DMS79 (cell line): ENCODE results near the gene ZNF35.
"Not testable (repeated sequence)": the region's sequence is repeated elsewhere in the genome, so short reads cannot be mapped to it uniquely, and the experiment has no call there.

Source experiments
- DNase-seq: peaks from one replicate; lab custom pipeline; 2025; lab: John Stamatoyannopoulos, UW

ZNF35 gene

DNA sequence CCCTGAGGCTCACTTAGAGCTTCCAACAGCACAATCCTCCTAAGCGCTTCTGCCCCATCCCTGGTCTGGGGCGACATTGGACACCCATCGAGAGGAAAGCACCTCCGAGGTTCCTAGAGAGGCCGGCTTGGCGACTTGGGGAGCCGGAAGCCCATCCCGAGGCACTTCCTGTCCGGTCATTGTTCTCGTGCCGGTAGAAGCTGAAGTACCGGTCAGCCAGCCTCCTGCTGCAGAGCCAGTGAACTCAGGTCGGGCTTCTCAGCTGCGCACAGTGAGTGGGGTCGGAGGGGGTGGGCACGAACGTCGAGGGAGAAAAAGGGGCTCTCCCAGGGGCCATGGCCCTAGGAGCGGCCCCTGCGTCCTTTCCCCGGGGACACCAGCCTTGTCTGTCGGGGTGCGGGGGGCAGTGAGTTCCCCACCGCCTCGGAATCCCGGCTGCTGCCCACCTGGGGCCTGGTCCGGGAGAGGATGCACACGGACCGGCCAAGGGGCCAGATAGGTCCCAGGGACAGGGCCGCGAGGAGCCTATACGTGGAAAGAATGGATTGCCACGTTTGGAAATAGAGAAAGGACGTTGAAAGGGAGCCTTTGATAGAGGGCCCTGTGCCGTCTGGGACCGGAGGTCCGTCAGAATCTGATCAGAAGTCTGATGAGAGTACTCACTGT lies at the start of gene ZNF35:
Gene ZNF35, plus strand, starts transcription at position 169 of the 666 bp plus-strand sequence. CDS start 2,336 bp downstream, outside the sequence.
- DNase-seq: peak; percentile 35

DNA sequence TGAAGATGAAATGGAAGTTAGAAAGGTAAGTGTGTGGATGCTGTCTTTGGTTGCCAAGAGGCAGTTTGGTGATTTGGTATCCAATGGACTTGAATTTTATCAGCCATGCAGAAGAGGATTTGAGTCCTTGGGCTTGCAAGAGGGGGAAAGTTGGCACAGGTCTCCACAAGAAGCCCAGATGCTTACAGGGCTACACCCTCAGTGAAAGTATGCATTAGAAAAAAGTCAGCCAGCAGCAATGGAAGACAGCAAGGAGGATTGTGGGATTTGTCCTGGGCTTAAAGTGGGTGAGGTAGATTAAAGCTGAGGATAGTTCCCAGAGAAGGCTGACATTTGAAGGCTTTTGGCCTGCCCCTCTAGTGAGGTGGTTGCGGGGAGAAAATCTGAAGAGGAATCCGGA lies 46.8 kb upstream of the ZNF35 start:
- DNase-seq: no peak

DNA sequence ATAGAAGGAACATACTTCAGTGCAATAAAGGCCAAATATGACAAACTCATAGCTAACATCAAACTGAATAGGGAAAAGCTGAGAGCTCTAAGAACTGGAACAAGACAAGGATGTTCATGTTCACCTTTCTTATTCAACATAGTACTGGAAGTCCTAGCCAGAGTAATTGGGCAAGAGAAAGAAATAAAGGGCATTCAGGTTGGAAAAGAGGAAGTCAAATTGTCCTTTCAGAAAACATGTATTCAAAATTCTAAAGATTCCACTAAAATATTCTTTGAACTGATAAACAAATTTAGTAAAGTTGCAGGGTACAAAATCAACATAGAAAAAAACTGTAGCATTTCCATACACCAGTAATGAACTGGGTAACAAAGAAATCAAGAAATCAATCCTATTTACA lies 35.9 kb upstream of the ZNF35 start:
- no peak for DNase-seq

DNA sequence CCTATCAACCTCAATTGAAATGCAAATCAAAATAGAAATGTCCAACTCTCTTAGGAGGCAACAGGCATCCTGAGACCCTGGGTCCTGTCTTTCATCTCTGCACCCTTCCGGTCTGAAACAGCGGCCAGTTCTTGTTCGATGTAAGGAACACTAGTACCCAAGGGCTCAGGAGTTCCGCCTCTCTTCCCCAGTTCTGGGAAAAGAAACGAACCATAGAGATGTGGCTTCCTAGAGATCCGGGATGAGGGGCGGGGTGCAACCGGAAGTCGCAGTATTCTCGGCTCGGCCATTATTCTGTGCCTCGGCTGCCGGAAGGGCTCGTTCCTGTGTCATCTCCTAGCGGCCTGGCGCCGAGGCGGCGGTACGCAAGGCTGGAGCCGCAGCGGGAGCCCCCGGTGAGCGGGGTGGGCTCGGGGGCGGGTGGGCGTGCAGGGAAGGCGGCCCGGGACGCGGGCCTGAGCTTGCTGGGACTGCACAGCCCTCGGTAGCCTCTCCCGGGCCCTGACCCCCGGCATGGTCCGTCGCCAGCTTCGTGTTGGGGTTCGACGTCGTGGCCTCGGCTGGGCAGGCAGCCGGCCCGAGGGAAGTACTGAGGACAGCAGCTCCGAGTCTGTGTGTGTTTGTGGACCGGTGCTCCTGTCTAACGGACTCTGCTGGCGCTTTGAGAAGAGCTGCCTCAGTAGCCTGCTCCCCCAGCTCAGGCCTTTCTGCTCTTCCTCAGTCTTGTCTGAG lies 23.6 kb upstream of the ZNF35 start, which contains the start of gene ZNF197:
Gene ZNF197, plus strand, starts transcription at position 288 of the 732 bp plus-strand sequence. CDS start 4,119 bp downstream, outside the sequence.
- DNase-seq: peak; percentile 72

DNA sequence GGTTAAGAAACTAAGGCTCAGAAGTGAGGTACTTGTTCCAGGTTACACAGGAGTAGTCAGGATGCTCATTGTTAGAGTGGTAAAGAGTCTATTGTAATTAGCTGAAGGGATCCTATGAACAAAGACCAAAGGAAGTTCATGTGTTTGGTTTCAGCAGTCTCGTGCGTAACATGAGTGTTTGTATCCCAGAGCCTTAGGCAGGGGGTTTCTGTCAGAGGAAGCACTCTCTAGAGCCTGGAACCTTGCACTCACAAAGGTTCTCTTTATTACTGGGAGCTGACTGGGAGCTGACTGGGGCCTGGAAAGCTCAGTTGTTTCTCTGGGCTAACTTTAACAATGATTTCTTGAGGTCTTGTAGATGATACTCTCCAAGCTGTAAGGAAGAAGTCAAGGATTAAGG lies 19.8 kb upstream of the ZNF35 start:
- no peak for DNase-seq

DNA sequence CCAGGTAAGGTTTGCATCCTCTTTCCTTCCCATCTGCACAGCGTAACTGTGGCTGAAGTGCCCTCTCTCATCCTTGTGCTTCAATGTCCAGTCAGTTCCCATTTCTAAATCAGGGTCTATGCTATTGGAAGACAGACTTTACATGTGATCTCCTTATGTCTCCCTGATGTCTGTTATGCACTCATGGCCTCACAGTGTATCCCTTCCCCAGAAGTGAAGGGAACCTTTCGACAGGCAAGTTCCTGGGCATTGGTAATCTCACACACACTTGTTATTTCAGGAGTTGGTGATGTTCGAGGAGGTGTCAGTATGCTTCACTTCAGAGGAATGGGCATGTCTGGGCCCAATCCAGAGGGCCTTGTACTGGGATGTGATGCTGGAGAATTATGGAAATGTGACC lies 16.3 kb upstream of the ZNF35 start:
- DNase-seq: no peak

GRCh38 chr3:44642337-44642736 lies 6.2 kb upstream of the ZNF35 start:
- no peak for DNase-seq

GRCh38 chr3:44643024-44643423 lies 5.5 kb upstream of the ZNF35 start:
- DNase-seq: no peak

GRCh38 chr3:44647771-44648170 lies 761 bp upstream of the ZNF35 start:
- no peak for DNase-seq

DNA sequence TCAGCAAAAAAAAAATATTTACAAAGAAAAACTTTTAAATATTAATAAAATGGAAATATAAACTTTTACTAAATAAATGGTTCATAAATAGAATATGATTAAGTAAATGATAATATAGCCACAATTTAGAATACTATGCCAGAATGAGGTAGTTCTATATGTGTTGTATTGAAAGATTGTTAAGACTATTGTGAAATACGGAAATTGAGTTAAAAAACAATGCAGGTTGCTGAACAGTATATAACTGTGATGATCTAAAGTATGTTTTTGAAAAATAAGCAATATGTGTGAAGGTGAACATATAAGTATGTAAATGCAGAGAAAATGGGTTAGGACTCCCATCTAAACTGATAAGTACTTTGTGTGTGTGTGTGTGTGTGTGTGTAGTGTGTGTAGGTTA lies 1.2 kb downstream of the ZNF35 start:
- no peak for DNase-seq

DNA sequence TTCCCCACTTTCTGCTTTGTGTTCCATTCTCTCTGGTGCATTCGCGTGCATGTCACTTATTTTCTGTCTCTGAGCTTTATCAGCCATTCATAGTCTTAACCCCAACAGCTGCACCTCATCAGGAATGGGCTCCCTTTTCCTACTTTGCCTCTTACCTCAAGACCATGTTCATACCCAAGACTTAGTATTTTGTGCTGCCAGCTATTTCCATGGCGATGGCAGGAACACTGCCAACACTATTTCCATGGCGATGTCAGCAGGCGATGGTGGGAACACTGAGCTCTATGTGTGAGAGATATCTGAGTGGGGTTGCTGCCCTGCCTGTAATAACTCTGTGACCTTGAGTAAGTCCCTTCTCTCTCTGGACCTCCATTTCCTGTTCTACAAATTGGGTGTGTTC lies 5.5 kb downstream of the ZNF35 start:
- no peak for DNase-seq

DNA sequence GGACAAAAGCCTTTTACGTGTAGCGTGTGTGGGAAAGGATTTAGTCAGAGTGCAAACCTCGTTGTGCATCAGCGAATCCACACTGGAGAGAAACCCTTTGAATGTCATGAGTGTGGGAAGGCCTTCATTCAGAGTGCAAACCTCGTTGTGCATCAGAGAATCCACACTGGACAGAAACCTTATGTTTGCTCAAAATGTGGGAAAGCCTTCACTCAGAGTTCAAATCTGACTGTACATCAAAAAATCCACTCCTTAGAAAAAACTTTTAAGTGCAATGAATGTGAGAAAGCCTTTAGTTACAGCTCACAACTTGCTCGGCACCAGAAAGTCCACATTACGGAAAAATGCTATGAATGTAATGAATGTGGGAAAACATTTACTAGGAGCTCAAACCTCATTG lies 10.5 kb downstream of the ZNF35 start:
- no peak for DNase-seq

DNA sequence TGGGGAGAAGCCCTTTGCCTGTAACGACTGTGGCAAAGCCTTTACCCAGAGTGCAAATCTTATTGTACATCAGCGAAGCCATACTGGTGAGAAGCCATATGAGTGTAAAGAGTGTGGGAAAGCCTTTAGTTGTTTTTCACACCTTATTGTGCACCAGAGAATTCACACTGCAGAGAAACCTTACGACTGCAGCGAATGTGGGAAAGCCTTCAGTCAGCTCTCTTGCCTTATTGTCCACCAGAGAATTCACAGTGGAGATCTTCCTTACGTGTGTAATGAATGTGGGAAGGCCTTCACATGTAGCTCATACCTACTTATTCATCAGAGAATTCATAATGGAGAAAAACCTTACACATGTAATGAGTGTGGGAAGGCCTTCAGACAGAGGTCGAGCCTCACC lies 10.9 kb downstream of the ZNF35 start:
- DNase-seq: no peak

GRCh38 chr3:44661189-44661588 lies 12.7 kb downstream of the ZNF35 start:
- no peak for DNase-seq

GRCh38 chr3:44665173-44665572 lies 16.6 kb downstream of the ZNF35 start:
- no peak for DNase-seq

GRCh38 chr3:44666346-44666745 lies 17.8 kb downstream of the ZNF35 start:
- no peak for DNase-seq

GRCh38 chr3:44669760-44670159 lies 21.2 kb downstream of the ZNF35 start:
- DNase-seq: no peak

GRCh38 chr3:44673466-44673865 lies 24.9 kb downstream of the ZNF35 start:
- not testable (repeated sequence) for DNase-seq

DNA sequence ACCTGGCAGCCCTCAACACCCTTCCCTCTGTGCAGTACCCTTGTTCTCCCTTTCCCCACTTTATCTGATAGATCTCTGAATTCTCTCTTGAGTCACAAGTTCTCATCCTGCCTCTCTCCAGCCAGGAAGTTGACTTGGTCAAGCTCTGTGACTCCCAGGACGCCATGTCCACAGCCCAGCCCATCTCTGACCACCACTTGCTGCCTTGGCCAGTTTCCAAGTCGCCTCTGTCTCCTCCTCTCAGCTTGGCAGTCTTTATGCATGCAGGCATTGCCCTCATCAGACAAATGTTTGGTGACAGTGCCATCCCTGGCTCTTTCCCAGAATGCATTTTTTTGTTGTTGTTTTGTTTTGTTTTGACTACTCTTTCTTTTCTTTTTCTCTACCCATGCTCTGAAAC lies 25.7 kb downstream of the ZNF35 start:
- DNase-seq: no peak

- DNase-seq: no peak
Observed at GRCh38 chr3:44678480-44679116, 30.1 kb downstream of the ZNF35 start.

DNA sequence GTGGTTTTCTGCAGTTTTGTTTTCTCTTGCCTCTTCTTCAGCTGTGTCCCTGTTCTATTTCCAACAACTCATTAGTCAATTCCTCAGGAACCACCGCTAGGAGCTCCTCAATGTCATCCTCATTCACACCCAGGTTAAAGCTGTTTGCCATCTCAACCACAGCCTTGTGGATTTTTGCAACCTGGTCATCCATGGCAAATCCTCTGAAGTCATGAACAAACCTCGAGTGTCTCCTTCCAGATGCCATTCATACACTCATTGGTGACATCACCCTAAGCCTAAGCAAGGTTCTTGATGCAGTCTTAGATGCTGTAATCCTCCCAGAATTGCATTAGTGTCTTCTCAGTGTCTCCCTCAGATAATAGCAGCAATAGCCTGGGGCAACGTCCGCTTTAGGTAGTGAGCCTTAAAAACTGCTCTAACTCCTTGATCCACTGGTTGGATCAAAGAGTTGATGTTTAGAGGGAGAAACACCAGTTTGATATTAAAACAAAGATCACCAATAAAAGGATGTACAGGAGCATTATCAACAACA lies 32.5 kb downstream of the ZNF35 start:
- DNase-seq: no peak

GRCh38 chr3:44682182-44682896 lies 33.8 kb downstream of the ZNF35 start:
- DNase-seq: no peak
